Measurements from ENCODE around the gene PDE4B.
"Not testable (repeated sequence)": the region's sequence is repeated elsewhere in the genome, so short reads cannot be mapped to it uniquely, and the experiment has no call there.

Gene PDE4B

GRCh38 chr1:66294707-66295370, 502.1 kb downstream of the PDE4B start:
- peak; percentile 45 for DNase-seq

GRCh38 chr1:66295803-66296202, 503.1 kb downstream of the PDE4B start:
- DNase-seq: no peak

GRCh38 chr1:66296370-66296769, 503.7 kb downstream of the PDE4B start:
- no peak for DNase-seq

GRCh38 chr1:66296951-66297350, 504.3 kb downstream of the PDE4B start:
- no peak for DNase-seq

GRCh38 chr1:66298464-66298863, 505.8 kb downstream of the PDE4B start:
- no peak for DNase-seq

DNA sequence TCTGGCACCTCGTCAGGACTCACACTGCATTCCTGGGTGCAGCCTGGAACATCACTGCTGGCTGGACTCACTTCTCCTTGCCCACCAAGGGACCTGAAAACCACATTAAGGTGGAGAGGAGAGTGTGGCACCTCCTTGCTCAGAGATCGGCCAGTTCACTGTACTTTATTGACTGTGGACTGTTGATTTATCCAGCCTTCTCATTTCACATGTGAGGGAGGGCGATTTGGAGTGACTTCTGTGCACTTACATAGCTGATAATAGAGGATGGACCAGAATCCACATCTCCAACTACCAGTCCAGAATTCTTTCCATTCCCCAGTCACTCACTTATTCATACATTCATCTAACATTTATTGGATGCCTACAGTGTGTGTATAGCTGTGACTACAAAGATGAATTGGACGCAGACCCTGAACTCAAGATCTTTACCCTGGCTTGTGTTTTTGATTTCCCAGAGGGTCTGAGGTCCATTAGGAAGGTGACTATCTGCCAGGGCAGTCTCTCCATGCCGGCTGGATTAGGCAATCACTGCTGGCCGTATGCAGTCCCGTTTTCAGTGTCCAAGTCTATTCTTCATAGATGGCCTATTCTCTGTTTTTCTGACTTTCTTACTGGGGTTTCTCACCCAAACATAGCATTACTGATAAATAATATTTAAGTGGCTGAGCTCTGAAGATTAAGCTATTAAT, 507.7 kb downstream of the PDE4B start:
- no peak for DNase-seq

DNA sequence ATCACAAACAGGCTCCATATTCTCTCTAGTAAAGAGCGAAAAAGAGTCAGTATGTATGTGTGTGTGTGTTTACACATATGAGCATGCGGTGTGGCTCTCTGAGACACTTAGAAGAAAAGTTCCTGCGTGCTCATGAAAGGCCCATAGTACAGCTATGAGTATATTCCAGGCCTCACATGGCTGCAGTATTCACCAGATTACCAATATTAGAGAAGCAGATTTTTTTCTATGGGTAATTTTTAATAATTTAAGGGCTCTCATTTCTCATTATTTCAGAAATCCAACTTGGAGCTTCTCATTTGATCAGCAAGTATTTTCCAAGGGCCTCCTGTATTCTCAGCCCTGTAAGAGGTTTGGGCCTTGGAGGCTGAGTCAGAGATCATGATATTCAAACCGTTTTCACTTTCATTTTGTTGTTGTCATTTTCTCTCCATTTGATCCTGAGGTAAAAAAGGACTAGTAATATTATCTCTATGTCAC, 508.3 kb downstream of the PDE4B start:
- peak; percentile 18 for DNase-seq

DNA sequence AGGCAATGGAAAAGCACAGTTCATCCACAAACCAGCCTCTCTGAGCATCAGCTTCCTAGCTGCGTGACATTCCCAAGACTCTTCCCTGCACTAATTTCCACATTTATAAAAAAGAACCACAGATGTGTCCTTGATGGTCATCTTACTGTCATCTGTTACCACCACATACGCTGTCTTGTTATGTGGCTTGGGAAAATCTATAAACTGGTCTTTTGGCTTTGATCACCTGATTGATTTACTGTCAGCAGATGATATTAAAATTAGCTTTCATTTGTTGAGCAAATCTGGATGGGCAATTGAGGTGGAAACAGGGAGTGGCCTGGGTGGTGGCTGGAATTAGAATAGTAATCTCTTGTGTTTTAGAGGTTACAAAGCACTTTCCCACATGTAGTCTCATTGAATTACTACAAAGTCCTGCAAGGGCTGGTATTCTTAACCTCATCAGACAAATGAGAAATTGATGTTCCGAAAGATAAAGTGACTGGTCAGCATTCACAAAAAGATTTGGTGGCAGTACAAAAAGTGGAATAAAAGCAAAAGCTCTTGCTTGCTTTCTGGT, 509.6 kb downstream of the PDE4B start:
- DNase-seq: no peak

- no peak for DNase-seq
These were observed 510.1 kb downstream of the PDE4B start for GRCh38 chr1:66302815-66303214.

DNA sequence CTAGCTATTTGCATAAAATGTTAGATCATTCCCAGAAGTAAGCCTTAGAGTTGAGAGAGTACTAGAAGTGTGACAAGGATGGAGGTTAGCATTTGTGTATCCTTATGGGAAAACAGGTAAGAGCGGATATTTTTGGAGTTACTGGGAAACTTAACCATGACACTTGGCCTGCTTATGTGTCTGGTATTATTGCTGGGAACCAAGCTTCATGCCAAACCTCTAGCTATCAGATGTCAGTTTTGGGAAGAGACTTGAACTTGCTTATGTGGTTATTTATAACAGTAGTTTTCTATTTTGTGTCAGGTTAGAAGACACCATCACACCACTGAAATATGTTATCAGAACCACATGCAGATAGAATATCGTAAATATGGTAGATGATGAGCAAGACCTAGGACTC, 511.0 kb downstream of the PDE4B start:
- no peak for DNase-seq

DNA sequence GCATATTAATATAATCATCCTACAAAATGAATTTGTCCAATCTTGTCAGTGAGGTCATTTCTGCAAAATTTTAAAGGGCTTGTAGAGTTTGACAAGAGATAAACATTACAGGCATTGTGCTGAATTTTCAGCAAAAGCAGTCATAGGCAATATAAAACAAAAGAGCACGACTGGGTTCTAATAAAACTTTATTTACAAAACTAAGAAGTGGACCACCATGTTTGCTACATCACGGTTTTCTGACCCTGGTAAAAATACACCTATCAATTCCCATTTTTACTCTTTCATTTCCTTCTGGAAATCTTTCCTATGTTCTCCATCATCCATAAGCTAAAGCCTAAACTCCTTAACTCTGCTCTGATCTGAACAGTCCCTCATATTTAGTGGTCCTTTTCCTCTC, 511.4 kb downstream of the PDE4B start:
- no peak for DNase-seq

GRCh38 chr1:66305927-66306326, 513.2 kb downstream of the PDE4B start:
- DNase-seq: no peak

DNA sequence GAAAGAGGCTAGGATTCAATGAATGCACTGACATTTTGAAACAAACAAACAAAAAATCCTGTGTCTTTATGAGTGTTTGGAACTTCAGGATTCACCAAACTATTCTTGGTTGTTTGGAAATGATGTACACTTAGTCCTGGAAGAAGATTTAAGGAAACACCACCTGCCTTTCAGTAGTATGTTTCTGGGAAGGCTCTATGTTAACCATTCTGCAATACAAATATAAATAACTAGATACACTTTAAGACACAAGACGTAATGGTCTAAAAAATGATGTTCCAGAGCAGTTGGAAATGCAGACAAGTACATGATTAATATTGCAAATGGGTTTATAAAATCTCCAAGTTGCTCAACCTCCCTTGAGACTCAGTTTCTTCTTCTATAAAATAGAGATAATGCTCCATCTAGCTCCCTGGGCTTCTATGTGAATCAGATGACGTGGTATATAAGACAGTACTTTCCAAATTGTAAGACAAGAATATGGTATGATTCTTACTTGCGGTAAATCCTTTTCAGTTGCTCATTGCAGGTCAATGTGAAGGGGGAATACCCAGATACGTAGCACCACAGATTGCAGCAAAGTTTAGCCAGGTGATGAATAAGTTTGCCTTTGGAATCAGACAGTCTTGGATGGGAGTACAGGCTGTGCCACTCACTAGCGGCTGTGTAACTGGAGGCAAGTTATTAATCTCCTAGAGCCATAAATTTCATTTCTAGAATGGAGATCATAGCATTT, 516.5 kb downstream of the PDE4B start:
- no peak for DNase-seq

DNA sequence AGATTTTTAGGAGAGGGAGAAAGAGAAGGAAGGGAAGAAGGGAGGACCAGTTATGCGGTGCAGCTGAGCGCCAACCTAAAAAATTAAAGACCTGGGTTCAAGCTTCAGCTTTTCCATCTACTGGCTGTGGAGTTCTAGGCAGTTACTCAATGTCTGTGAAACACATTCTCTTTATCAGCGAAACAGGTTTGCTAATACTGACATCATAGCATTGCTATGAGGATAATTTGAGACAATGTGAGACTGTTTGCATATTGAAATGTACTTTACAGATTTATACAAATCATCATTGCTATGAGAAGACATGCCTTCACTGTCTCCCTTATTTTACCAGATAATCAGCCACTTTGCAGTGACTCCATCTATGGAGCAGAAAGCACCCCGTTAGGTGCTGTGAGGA, 518.4 kb downstream of the PDE4B start:
- DNase-seq: peak; percentile 15

DNA sequence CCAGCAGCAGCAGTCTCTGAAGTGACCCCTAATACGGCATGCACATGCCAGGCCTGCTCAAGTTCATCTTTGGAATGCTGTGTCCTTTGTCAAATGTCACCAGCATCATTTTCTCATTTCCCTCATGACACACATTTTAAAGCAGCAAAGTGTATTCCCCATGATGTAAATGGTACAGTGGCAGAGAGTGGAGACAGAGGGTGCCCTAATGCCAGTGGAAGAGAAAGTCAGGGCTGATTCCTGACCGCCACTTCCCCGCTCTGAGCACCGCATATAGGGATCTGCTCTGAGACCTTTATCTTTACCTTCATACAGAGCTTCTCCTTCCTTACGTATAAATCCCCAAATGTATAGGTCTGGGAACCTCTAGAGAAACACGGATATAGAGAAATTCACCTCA, 518.9 kb downstream of the PDE4B start:
- DNase-seq: no peak

GRCh38 chr1:66312271-66312990, 519.7 kb downstream of the PDE4B start:
- no peak for DNase-seq

DNA sequence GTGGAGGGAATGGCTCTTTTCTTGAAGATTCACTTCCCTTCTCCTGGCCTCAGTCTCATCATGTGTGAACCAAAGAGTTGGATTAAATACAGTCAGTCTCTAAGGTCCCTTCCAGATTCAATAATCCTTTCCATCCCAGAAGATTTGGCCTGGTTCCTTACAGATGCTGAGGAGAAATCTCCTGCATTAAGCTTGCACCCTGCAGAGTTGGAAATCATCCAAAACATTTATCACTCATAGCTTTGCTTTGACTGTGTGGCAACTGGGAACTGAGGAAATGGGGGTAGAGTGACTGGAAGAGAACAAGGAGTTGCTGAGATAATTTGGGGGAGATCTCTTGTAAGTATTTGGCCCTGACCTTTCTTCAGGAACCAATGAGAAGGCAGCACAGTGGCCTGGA, 520.7 kb downstream of the PDE4B start:
- DNase-seq: peak; percentile 38

DNA sequence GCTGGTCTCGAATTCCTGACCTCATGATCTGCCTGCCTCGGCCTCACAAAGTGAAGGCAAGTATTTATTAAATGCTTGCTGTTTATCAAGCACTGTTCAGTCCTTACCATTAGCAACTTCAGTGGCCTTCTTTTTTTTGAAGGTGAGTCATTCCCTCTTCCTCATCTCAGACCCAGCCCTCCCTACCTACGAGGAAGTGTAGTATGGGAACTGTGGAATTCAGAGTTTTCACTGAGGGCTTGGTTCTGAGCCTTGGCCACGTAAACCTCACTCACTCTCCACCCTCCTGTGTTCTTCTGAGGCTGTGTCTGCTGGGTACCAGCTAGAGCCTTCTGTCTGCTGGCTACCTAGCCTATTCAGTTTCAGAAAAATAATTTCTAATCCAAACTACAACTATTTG, 523.0 kb downstream of the PDE4B start:
- no peak for DNase-seq

DNA sequence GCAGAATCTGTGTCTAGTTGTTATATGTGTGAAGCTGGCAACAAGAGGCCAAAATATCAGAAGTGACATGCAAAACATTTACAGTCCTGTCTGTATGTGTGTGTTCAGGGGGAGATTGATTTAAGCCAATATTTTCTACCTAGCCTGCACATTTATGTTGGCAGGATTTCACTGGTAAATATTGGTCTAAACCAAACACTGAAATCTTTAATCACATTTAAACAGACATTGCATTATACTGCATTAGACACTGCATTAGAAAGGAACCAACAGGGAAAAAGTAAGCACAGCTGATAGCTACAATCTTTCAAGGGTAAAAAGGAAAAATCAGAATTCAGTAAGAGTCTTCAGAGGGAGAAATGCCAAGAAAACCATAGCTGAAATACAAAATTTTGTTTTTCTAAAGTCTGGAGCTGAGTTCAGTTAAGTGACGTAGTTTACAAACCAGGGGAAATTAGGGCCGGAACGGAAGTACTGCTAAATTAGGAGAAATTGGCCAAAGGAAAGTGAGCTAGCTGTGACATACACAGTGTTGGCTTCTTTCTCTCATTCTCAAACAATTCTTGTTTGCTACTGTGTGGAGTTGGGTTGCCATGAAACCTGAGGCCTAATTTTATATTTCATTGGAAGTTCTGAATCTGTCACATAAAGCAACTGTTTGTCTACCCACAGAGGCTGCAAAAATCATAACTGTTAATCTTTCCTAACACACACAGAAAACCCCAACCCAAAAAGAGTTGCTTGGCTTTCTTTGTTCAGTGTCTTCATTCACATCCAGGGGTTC, 524.0 kb downstream of the PDE4B start:
- DNase-seq: no peak

GRCh38 chr1:66317248-66317515, 524.5 kb downstream of the PDE4B start:
- DNase-seq: no peak

DNA sequence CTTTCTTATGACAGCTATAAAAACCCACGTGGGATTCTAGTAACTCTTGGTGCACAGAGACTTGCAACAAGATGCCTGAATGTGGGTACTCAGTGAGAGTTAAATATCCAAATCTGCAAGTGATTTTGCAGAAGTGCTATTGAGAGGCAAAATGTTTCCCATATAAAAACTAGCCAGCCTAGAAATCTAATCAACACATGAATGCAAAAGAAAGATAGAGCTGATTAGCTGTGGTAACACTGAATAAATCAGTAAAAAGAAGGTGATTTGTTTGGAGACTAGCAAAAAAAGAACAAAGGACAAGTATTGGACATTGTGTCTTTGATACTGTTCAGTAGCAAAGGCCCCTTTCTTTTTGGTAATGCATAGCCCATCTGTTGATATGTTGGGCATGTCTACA, 527.5 kb downstream of the PDE4B start:
- DNase-seq: no peak

DNA sequence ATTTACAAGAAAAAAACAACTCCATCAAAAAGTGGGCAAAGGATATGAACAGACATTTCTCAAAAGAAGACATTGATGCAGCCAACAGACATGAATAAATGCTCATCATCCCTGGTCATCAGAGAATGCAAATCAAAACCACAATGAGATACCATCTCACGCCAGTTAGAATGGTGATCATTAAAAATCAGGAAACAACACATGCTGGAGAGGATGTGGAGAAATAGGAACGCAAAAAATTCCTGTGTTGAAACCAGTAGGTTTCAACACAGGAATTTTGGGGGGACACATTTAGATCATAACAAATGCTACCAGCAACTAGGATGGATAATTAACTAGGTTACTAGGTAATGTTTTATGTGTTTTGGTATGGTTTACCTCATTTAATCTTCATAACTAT, 529.8 kb downstream of the PDE4B start:
- not testable (repeated sequence) for DNase-seq

Data from HCEC 1CT (cell line).